ENCODE results near the gene HUS1B. TPM values are rescaled to one million over a fixed set of nuclear protein-coding genes. Genes with fewer than 3 reads are reported as not detected.
"Not testable (repeated sequence)": the region's sequence is repeated elsewhere in the genome, so short reads cannot be mapped to it uniquely, and the experiment has no call there.

Gene HUS1B
- total RNA-seq, 1 experiment from 2014 or later: 3.1 TPM

GRCh38 chr6:665403-666267, 8.7 kb upstream of the HUS1B start:
- DNase-seq (no peak), ATAC-seq (no peak)
- H3K9me2 ChIP-seq (replicated peaks; ENCODE audit: low read length): no peaks in the 10 kb centered on the region
- TF ChIP-seq CTCF (conservative IDR thresholded peaks at IDR 0.05; ENCODE audit: low read depth, low read length) (no peak), EZH2 (IDR thresholded peaks at IDR 0.05; ENCODE audit: low read length, unreplicated experiment) (no peak), EZH2phosphoT487 (IDR thresholded peaks at IDR 0.05; ENCODE audit: borderline replicate concordance, low read length) (no peak)
- BruUV-seq (replicated peaks): no TSS peak
- CTCF ChIA-PET: no interaction called here
- no peaks in the 10 kb centered on the region for H3F3A ChIP-seq (ENCODE audit: low read length, unreplicated experiment)
- H3K27me3 ChIP-seq (ENCODE audit: low read length): no peaks in the 10 kb centered on the region
- intact Hi-C loops (cut with micrococcal nuclease): no loop called here
- POLR2A ChIA-PET (ENCODE audit: unreplicated experiment): no interaction called here
- H3K4me2 ChIP-seq (ENCODE audit: low read length): no peak overlapping the region
- H3K36me3 ChIP-seq (ENCODE audit: low read depth, low read length): peaks cover 3% of the 10 kb centered on the region; the same call in 1 of the 2 replicates
- H3K4me3 ChIP-seq (ENCODE audit: low read length): no peak overlapping the region
- no peak overlapping the region for H3K27ac ChIP-seq (ENCODE audit: low read length)
- H2AFZ ChIP-seq (ENCODE audit: low read length): no peak overlapping the region
- H4K20me1 ChIP-seq (ENCODE audit: low read length): no peaks in the 10 kb centered on the region
- H3K9me3 ChIP-seq (ENCODE audit: low read length): no peaks in the 10 kb centered on the region
- H3K9ac ChIP-seq (ENCODE audit: low read length): no peak overlapping the region
- no peaks in the 10 kb centered on the region for H3K4me1 ChIP-seq (ENCODE audit: insufficient read depth, low read length)
- H3K79me2 ChIP-seq (ENCODE audit: low read length): peaks cover 47% of the 10 kb centered on the region

DNA sequence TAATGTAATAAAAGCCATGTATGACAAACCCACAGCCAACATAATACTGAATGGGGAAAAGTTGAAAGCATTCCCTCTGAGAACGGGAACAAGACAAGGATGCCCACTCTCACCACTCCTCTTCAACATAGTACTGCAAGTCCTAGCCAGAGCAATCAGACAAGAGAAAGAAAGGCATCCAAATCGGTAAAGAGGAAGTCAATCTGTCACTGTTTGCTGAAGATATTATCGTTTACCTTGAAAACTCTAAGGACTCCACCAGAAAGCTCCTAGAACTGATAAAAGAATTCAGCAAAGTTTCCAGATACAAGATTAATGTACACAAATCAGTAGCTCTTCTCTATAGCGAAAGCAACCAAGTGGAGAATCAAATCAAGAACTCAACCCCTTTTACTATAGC, 6.9 kb upstream of the HUS1B start:
- H3K36me3 ChIP-seq (ENCODE audit: low read depth, low read length); H3F3A ChIP-seq (ENCODE audit: low read length, unreplicated experiment); H3K27ac ChIP-seq (ENCODE audit: low read length); H3K4me2 ChIP-seq (ENCODE audit: low read length); H3K27me3 ChIP-seq (ENCODE audit: low read length); CTCF ChIA-PET; H3K9me3 ChIP-seq (ENCODE audit: low read length); H2AFZ ChIP-seq (ENCODE audit: low read length); H3K9ac ChIP-seq (ENCODE audit: low read length); DNase-seq; ATAC-seq; POLR2A ChIA-PET (ENCODE audit: unreplicated experiment); H3K4me1 ChIP-seq (ENCODE audit: insufficient read depth, low read length); H3K4me3 ChIP-seq (ENCODE audit: low read length); BruUV-seq (replicated peaks); intact Hi-C loops (cut with micrococcal nuclease); H4K20me1 ChIP-seq (ENCODE audit: low read length); H3K9me2 ChIP-seq (replicated peaks; ENCODE audit: low read length): not testable (repeated sequence)
- H3K79me2 ChIP-seq (ENCODE audit: low read length): peaks cover 61% of the 10 kb centered on the region

DNA sequence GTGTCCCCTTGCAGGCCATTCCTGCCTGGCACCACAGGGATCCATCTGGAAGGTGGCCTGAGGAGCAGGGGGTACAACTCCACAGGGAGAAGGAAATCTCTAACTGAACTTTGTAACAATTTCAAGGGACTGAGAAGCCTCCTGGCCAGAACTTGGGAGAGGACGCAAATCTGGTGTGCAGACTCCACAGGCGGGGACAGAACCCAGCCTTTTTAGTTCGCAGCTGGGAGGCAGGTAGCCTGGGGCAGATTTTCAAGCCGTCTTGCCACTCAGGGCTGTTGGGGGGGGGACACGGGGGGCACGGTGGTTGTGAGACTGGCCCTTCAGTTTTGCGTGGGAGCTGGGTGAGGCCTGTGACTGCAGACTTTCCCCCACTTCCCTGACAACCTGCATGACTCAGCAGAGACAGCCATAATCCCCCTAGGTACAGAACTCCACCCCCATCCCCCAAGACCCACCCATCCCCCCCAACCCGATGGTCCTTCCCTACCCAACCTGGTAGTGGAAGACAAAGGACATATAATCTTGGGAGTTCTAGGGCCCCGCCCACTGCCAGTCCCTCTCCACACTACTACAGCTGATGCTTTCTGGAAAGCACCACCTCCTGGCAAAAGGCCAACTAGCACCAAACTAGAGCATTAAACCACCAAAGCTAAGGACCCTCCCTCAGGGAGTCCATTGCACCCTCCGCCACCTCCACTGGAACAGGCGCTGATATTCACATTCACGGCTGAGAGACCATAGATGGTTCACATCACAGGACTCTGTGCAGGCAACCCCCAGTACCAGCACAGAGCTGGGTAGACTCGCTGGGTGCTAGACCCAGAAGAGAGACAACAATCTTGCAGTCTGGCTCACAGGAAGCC, 3.0 kb upstream of the HUS1B start:
- Histone ChIP-seq H3K36me3 (ENCODE audit: low read depth, low read length) (0 out of 2 replicates have a peak, but pooled peaks cover 3% of the 10 kb centered on the region), H3K9me3 (ENCODE audit: low read length) (no peaks in the 10 kb centered on the region), H3K4me2 (ENCODE audit: low read length) (no peak overlapping the region), H3K4me3 (ENCODE audit: low read length) (no peak overlapping the region), H3K27ac (ENCODE audit: low read length) (no peak overlapping the region), H4K20me1 (ENCODE audit: low read length) (no peaks in the 10 kb centered on the region), H3K79me2 (ENCODE audit: low read length) (peaks cover 71% of the 10 kb centered on the region), H3K9me2 (replicated peaks; ENCODE audit: low read length) (no peaks in the 10 kb centered on the region), H3K9ac (ENCODE audit: low read length) (no peak overlapping the region), H3K27me3 (ENCODE audit: low read length) (no peaks in the 10 kb centered on the region), H3F3A (ENCODE audit: low read length, unreplicated experiment) (no peaks in the 10 kb centered on the region), H3K4me1 (ENCODE audit: insufficient read depth, low read length) (no peaks in the 10 kb centered on the region), H2AFZ (ENCODE audit: low read length) (no peak overlapping the region)
- POLR2A ChIA-PET (ENCODE audit: unreplicated experiment): no interaction called here
- no TSS peak for BruUV-seq (replicated peaks)
- intact Hi-C loops (cut with micrococcal nuclease): no loop called here
- TF ChIP-seq CTCF (conservative IDR thresholded peaks at IDR 0.05; ENCODE audit: low read depth, low read length) (no peak), EZH2 (IDR thresholded peaks at IDR 0.05; ENCODE audit: low read length, unreplicated experiment) (no peak), EZH2phosphoT487 (IDR thresholded peaks at IDR 0.05; ENCODE audit: borderline replicate concordance, low read length) (no peak)
- DNase-seq (no peak), ATAC-seq (no peak)
- CTCF ChIA-PET: no interaction called here

Data from PC-3 (cell line).